Astrocyte of the spinal cord (primary cell): Measurements from ENCODE around the gene CEP55.

Experiments used
- DNase-seq: peaks from one replicate; pipeline ENCODE4 v3.0.0; 2011; ENCODE audit warnings: low read depth, low spot score
- H3K4me3 ChIP-seq: 2 replicates; pipeline ENCODE4 v1.5.1; 2011; ENCODE audit warnings: low read depth, mild to moderate bottlenecking, low read length, moderate library complexity
- in situ Hi-C: cut with HindIII; loops from 2 replicates; pipeline ENCODE4 v1.10.0; 2017; ENCODE audit warnings: low sequenced_read_pairs
- TF ChIP-seq, protein P1 (sequence below): IDR thresholded peaks from 2 replicates; pipeline ENCODE4 v1.5.1; 2012; ENCODE audit warnings: low read depth, mild to moderate bottlenecking, low read length, inconsistent platforms

Gene CEP55

DNA sequence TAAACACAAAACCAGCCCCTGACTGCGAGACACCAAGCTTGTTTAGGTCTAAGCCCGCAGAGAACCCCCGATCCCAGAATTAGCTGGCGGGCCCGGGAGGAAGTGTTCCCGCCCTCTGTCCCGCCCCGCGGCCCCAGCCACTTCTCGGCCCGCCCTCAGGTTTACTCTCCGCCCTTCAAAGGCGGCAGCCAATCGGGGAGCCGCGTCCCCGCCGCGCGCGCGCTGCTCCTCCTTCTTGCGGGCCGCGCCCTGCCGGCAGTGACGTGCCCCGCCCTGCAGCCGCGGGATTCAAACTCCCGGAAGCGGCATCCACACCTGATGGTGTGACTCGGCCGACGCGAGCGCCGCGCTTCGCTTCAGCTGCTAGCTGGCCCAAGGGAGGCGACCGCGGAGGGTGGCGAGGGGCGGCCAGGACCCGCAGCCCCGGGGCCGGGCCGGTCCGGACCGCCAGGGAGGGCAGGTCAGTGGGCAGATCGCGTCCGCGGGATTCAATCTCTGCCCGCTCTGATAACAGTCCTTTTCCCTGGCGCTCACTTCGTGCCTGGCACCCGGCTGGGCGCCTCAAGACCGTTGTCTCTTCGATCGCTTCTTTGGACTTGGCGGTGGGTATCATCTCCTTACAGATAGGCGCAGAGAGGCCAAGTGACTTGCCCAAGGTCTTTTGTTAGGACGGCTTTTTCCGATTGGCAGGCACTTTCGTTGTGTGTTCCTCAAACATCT lies at the start of gene CEP55:
TSS of gene CEP55 (plus strand) at position 291 of the 720 bp plus-strand sequence. CDS start 3,440 bp downstream, outside the sequence.
- TF ChIP-seq, protein P1, sequence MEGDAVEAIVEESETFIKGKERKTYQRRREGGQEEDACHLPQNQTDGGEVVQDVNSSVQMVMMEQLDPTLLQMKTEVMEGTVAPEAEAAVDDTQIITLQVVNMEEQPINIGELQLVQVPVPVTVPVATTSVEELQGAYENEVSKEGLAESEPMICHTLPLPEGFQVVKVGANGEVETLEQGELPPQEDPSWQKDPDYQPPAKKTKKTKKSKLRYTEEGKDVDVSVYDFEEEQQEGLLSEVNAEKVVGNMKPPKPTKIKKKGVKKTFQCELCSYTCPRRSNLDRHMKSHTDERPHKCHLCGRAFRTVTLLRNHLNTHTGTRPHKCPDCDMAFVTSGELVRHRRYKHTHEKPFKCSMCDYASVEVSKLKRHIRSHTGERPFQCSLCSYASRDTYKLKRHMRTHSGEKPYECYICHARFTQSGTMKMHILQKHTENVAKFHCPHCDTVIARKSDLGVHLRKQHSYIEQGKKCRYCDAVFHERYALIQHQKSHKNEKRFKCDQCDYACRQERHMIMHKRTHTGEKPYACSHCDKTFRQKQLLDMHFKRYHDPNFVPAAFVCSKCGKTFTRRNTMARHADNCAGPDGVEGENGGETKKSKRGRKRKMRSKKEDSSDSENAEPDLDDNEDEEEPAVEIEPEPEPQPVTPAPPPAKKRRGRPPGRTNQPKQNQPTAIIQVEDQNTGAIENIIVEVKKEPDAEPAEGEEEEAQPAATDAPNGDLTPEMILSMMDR = no peak
- in situ Hi-C loops = no loop called here

DNA sequence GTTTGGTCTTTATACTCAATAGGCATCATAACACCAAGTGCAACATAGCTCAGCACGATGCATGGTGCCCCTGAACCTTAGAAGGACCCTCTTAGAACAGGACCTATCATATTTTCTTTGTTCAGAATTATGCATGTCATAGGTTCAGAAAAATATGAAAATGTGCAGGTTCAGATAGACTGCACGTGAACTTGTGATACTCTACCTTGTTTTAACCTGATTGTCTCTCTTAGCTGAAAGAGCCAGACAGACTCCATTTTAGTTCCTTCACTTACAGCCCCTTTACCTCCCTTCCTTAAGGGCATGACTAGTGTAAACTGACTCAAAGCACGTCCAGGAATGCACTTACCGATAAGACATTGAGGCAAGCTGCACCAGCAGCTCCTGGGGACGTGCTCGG lies 49.4 kb upstream of the CEP55 start:
- no peak for DNase-seq
- H3K4me3 ChIP-seq = no peak overlapping the region
- in situ Hi-C loops = no loop called here
- TF ChIP-seq, protein P1 = no peak

More for the DNA sequence above, at the start of gene CEP55:
- DNase-seq = peak; percentile 96
- H3K4me3 ChIP-seq = peak within 1 kb of the TSS; percentile 77

- DNase-seq = no peak
- TF ChIP-seq, protein P1 = no peak
- in situ Hi-C loops = no loop called here
- H3K4me3 ChIP-seq = no peak overlapping the region
Observed at GRCh38 chr10:93447970-93448369, 48.4 kb upstream of the CEP55 start.

DNA sequence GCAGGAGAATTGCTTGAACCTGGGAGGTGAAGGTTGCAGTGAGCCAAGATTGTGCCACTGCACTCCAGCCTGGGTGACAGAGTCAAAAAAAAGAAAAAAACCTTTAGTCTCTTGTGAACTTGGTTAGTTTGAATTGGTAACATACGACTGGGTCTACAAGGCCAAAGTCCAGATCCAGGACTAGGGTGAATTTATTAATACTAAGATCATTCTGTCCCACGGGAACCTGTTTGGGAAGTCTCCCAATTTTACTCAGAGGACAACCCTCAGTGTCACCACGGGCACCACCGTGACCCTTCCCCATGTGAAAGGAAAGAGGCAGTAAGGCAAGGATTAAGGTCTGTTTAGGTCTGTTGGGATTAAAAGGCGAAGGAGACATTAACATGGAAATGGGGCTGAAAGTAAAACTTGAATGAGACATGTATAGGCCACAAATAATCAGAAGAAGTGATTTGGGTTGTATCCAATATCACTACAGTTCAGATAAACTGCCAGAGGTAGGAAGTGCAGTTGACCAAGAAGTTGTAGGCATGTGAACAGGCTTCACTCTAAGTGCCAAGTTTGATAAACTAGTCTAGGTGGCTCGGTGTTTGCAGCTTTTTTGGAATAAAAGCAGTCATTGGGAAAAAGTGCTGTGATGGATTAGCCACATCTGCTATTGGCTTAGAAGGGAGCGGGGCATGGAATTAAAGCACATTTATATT lies 45.0 kb upstream of the CEP55 start:
- in situ Hi-C loops = no loop called here
- no peak for DNase-seq
- H3K4me3 ChIP-seq = no peak overlapping the region
- TF ChIP-seq, protein P1 = no peak

DNA sequence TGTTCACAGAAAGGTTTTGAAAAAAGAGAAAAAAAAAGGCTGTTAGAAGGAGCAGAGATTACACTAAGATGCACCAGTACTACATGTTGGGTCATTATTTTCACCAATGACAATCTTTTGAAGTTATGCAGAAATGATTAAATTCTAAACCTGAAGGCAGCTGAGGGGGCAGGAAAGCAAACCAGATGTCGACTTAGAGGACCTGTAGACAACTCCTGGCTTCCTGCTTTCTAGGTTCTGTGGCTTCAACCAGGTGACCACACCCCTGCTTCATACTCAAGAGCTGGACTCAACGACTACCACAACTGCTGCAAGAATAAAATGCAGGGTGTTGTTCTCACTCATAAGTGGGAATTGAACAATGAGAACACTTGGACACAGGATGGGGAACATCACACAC lies 44.3 kb upstream of the CEP55 start:
- in situ Hi-C loops = no loop called here
- no peak for DNase-seq
- no peak overlapping the region for H3K4me3 ChIP-seq
- TF ChIP-seq, protein P1 = no peak

- DNase-seq = no peak
- no peak overlapping the region for H3K4me3 ChIP-seq
- TF ChIP-seq, protein P1 = no peak
- in situ Hi-C loops = no loop called here
Observed at GRCh38 chr10:93454146-93454545, 42.3 kb upstream of the CEP55 start.
